ENCODE data around the gene MDFIC.

Gene MDFIC

DNA sequence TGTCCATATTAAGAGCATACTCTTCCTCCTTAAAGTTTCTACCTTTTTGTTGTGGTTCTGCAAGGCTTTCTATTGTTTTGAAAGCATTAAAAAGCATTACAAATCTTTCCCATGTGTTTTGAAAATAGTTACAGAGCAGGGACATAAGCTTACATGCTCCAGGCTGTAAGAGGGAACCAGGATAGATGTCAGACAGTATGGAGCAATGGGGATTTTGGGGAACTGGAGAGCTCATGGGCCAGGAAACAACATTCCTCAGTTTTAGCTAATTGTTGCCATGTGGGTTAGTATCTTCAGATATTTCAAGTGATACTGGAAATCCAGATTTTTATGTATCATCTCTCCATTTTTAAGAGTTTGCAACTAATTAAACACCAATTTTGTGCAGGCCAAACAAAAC is 3.5 kb downstream of the MDFIC start:
- DNase-seq (ENCODE audit: low read depth in 3 of 3, low spot score in 1 of 3) = no peak

DNA sequence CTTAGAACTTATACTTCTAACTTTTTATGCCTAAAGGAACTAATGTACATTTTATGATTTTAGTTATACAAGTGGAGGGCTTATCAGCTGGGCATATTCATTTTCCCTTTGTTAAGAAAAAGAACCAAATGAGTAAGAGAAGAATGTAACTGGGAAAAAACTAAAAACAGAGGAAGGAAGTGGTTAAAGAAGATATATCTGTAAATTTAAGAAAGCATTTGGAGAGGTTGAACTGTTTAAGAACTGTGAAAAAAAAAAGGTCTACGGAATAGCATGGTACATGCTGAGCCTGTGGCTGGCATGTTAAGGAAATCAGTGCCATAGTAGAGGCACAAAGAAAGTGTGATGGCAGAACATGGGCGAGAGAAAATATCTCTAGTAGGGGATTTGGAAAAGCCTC is 6.2 kb downstream of the MDFIC start:
- DNase-seq (ENCODE audit: low read depth in 3 of 3, low spot score in 1 of 3) = no peak

DNA sequence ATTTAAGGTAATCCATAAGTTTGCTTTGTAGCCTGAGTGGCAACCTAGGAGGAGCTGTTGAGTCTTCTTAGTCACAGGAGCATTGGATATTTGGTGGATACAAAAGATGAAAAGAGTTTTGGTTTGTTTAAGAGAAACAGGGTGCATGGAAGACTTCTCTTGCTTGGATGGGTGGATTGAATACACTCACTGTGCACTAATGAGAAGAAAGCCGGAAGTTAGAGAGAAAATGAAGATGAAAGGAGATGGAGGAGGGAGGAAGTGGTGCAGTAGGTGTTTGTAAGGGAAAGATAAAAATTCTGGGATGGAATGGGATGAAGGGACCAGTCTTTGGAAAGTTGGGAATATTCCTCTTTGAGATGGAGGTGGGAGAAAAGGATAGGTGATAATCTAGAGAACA is 7.7 kb downstream of the MDFIC start:
- DNase-seq (ENCODE audit: low read depth in 3 of 3, low spot score in 1 of 3) = no peak

DNA sequence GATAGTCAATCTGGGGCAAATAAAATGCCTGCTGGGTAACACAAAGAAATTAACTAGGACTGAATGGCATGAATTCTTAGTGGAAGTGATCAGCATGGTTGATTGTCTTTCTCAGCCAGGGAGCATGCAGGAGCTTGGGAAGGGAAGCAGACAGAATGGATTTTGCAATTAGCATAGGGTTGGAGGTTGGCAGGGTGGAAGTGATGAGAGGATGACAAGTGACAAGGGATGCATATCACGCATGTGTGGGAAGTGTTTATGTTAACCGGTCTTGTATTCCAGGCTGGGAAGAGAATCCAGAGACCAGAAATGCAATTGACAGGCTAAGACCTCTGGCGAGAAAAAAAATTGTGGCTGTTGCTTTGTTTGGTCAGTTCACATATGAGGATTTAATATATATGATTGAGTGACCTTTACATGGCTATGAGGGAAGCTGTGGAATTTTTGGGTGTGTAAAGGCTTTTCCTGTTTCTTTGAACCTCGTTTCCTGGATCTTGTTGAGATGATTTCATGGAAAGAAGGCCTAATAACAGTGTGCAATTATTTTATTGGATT is 8.3 kb downstream of the MDFIC start:
- DNase-seq (ENCODE audit: low read depth in 3 of 3, low spot score in 1 of 3) = no peak

DNA sequence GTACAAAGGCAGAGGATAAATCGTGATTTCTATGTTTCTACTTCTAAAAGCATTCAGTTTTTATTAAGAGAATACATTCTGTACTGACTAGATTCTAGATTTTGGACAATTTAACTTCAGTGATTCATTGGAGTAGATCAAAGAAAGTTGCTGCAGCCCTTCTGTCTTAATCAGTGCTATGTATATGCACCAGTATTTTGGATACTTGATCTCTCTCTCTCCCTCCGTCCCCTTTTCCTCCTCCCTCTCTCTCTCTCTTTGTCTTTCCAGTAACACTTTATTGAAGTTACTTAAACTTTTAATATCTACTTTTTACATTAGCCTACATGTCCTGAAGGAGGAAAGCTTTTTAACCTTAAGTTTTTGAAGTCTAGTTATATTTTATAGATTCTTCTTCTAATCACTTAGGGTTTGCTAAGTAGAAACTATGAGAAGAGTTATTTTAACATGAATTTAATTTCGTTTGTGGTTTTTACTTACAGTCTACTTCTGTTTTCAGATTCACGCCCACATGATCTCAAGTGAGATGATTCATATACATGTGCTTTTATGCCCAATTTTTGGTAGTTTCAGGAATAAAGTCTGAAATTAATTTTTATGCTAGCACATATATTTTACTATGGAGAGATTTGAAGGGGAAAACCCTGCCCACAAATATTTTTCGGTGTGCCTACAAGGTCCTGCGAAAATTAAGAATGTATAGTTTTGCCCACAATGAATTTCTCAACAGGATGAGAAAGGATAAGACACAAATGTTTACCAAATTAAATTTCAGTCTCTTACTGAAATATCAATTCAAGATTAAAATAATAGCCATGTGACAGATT is 9.1 kb downstream of the MDFIC start:
- DNase-seq (ENCODE audit: low read depth in 3 of 3, low spot score in 1 of 3) = no peak

DNA sequence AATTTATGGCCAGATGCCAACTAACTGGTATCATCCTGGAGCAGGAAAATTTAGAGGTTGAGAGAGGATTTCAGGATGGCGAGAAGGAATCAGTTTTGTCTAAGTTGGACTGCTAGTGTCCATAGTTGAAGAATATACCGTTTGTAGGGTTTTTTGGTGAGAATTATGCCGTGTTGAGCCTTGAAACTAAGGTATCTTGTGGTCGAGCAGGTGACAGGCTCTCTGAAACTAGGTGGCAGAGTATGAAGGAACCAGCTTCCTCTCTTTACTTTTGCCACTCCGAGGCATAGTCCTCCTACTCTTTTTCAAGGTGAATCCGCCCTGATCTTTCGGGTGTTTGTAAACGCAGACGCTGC is 9.7 kb downstream of the MDFIC start:
- no peak for DNase-seq (ENCODE audit: low read depth in 3 of 3, low spot score in 1 of 3)

DNA sequence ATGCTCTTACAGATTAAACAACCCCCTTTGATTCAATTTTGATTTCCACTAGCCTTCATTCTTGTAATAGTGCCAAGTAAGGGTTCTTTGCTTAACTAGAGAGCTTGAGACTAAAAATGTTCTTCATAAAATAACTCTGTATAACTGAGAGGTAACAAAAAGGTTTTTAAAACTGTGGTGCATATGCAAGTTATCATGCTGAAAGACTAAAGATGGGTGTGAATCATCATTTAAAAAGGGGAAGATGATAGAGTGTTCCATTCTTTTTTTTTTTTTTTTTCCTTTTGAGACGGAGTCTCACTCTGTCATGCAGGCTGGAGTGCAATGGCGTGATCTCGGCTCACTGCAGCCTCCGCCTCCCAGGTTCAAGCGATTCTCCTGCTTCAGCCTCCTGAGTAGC is 11.1 kb downstream of the MDFIC start:
- DNase-seq (ENCODE audit: low read depth in 3 of 3, low spot score in 1 of 3) = no peak

DNA sequence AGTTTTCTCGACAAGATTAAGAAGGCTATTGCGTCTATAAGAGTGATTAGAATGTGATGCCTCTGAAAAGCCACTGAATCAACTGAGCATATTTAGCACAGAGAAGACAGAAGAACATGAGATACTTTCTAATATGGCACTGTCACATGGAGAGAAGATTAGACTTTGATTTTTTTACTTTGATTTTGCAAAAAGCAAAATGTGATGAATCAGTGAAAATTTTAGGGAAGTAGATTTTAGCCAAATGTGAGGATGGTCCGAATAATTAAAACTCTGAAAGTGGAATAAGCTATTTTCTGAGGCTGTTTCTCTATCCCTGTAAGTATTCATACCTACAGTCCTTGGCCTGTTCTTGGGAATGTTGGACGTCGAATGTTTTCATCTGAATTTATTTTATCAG is 11.8 kb downstream of the MDFIC start:
- no peak for DNase-seq (ENCODE audit: low read depth in 3 of 3, low spot score in 1 of 3)

DNA sequence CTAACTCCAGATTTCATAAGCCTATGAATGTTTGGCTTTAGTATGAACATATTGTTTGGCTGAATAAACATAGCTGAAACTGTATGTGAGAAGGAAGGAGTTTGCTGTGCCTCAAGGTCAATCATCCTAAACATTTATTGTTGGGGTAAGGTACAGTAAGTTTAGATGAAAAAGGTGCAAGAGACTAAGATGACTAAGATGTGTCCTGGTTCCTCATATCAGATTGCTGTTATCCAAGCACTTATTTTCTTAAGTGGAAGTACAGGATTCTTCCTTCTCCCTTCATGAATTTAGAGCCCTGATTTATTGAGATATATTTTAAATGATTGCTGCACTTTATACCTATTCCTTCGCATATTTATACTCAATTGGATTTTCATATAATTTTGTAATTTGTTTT is 12.2 kb downstream of the MDFIC start:
- DNase-seq (ENCODE audit: low read depth in 3 of 3, low spot score in 1 of 3) = no peak

DNA sequence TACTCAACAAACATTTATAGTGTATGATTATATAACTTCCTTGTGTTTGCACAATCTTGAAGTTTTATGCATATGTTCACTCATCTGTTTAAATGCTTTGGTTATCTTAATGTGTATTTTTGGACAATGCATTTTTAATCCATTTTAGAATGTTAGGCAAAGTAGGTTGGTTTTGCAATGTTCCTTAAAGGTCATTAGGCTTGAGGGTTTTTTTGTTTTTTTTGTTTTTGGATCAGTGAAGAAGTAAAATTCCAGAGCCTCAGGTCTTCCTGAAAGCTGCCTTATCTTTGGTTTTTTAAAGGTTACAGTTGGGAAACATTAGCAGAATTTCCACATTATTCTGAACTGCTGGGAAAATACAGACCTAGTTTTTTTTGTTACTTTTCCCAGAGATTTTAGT is 12.8 kb downstream of the MDFIC start:
- no peak for DNase-seq (ENCODE audit: low read depth in 3 of 3, low spot score in 1 of 3)

DNA sequence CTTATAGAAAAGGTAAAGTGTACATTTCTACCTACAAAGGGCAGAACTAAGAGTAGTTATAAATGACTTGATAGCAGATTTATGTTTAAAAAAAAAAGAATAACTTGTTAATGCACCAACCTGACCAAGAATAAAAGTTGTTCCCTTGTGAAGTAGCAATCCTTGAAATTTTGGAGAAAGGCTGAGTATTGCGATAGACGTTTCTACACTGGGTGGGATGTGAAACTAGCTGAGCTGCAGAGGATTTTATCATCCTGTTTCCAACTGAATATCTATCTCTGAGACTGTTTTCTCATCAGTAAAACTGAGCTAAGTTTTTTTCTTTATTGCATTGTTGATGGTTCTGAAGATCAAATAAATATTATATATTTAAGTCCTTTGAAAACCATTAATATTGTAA is 14.6 kb downstream of the MDFIC start:
- no peak for DNase-seq (ENCODE audit: low read depth in 3 of 3, low spot score in 1 of 3)

DNA sequence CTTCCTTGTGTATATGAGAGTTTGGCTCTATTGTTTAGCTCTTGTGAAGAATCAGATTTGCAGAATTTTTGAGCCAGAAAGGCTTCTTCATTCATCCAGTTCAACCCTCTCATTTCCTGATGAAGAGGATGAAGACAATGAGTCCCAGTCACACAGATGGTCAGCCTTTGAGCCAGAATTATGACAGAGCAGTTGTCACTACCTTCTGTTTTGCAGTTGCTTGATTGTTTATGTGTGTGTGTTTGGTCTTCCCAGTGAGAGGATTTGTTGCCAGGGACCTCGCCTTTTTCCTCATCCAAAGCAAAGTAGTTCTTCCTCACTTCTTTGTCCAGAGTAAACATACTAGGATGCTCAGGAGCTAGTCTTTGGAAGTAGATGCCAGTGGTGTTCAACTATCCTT is 15.6 kb downstream of the MDFIC start:
- no peak for DNase-seq (ENCODE audit: low read depth in 3 of 3, low spot score in 1 of 3)

DNA sequence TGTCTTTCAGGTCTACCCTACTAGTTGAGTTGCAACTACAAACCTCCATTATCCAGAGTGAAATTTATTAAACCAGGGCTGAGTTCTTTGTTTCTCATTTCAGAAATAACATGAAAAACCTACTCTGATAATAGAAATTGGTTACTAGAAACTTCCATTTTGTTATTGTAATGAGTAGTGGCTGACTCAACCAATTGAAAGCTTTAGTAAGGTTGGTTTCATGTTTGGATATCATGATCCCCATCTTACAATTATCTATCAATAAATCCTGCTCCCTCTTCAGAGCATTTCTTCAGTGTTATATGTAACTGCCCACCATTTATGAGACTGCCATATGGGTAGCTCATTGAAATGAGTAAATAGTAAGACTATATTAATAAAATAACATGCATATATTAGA is 16.9 kb downstream of the MDFIC start:
- no peak for DNase-seq (ENCODE audit: low read depth in 3 of 3, low spot score in 1 of 3)

DNA sequence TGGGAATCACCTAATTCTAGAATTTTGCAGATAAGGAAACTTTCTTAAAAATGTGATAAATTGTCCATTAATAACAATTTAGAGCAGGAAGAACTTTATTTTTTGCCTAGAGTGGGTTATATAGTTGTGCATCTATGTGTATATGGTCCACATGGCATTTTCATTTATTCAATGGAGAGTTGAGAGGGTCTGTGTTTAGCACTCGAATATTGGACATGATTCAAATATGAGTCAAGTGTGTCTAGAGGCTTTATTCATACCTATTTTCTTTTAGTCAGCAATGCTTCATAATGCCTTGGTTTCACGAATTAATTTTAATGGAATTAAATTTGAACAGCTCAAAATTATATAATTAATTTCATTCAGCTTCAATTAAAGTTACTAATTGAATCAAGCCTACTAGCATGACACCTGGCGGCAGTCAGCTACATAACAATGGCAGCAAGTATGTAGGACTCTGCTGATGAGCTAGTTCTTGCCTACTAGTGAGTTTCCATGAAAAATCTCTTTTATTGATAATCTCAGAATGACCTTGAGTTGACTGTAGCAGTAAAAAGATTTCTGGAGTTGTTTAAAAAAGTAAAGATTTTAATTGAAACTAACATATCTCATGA is 17.7 kb downstream of the MDFIC start:
- no peak for DNase-seq (ENCODE audit: low read depth in 3 of 3, low spot score in 1 of 3)

DNA sequence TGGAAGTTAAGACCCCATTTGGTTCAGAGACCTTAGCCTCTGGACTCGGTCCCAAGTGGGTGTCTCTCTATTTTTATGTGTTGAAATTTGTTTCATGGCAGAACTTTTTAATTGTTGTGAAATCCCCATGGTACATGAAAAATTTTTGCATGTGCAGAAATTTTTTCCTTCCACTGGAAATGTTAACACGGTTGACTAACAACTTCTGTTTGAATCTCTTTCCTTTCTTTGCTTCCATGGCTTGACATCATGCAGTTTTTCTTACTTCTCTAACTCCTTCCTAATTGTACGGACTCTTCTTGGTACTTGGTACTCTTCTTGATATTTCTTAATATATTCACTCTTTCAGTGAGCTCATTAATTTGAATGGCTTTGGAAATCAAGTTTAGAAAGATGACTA is 18.3 kb downstream of the MDFIC start:
- DNase-seq (ENCODE audit: low read depth in 3 of 3, low spot score in 1 of 3) = no peak

DNA sequence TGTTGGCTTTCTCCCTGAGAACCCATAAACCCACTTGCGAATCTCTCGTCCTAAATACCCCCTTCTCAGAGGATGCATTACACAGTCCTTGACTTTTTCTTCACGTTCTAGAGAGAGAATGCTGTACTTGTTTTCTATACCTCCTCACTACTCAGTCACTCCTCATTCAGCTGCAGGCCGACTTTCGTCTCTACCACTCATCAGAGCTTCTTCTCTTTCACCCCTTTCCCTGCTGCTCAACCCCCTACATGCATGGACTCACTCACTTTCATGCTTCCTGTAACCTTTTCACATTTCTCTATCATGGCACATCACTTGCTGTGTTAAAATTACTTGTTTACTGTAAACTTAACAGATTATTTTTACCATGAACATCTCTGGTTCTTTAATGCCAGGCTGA is 19.8 kb downstream of the MDFIC start:
- no peak for DNase-seq (ENCODE audit: low read depth in 3 of 3, low spot score in 1 of 3)

DNA sequence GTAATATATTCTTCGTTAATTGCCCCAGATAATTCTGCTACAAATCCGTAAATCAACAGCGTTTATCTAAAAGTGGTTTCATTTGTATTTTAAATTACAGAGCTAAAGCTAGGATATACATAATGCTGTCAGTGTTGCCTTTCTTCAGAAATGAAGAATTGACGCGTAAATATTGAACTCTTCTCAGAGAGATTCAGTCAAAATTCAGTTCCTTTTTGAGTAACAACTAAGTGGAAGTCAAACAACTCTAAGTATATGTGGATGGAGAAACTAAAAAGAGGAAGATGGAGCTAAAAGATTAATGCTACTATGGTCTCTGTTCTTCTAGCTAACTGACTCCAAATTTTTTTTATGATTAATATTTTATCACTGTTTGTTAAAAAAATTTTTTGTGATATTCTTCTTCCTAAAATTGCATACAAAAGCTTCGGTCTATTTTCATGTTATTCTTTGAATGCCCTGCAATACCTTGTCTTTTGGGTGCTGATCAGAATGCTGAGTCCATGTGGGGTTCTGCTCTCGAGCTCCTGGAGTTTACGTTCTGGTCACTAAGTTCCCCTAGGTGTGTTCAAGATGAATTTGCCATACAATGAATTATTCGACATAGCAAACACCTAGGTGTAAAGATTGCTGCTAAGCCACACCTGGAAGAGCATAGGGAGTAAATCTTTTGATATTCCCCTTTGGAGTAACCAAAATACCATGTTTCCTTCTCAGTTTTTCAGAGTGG is 20.7 kb downstream of the MDFIC start:
- DNase-seq (ENCODE audit: low read depth in 3 of 3, low spot score in 1 of 3) = no peak

DNA sequence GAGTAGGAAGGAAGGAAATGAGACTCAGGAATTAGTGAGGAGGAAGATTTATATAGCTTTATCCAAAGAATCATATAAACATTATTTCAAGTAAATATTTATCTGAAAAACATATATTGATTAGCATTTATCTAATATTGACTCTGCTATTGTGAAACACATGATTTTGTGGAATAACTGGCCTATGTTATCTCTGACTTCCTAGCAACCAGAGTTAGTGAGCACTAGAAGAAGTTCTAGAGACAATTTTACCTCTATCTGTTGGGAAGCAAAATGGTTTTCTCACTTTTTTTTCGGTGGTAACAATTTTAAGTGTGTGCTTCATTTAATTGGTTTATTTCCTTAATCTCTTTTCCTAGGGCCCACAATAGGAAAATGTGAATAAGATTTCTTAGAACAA is 21.6 kb downstream of the MDFIC start:
- no peak for DNase-seq (ENCODE audit: low read depth in 3 of 3, low spot score in 1 of 3)

DNA sequence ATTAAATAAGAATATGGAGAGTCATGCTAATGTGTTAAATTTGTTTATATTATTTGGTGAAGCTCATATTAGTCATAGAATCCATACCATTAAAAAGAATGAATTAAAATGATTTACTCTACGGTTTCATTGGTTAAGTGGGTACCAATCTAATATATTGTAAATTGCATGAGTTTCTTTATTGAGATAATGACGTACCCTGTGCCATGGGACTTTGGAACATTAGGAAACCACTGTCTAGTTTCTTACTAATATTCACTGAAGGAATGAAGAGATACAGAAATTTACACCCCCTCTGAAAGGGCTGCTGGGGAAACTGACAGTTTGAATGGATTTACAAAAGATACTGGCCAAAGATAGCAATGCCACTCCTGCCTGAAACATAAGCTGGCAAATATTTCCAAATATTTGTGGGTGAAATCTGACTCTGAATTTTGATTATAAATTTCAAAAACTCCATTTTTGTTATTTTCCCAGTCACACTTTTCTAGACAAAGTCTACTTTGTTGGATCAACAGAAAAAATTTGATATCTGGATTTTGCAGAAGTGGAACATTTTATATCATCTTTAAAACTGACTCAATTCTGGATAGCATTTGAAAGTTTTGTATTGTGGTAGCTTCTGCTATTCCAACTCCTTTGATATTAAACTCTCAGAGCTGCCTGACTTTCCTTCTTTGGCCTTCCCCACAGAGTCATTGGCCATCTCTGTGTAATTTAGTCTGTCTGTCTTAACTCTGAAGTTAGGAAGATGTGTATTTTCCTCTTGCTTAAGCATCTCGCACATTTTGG is 22.3 kb downstream of the MDFIC start:
- no peak for DNase-seq (ENCODE audit: low read depth in 3 of 3, low spot score in 1 of 3)

DNA sequence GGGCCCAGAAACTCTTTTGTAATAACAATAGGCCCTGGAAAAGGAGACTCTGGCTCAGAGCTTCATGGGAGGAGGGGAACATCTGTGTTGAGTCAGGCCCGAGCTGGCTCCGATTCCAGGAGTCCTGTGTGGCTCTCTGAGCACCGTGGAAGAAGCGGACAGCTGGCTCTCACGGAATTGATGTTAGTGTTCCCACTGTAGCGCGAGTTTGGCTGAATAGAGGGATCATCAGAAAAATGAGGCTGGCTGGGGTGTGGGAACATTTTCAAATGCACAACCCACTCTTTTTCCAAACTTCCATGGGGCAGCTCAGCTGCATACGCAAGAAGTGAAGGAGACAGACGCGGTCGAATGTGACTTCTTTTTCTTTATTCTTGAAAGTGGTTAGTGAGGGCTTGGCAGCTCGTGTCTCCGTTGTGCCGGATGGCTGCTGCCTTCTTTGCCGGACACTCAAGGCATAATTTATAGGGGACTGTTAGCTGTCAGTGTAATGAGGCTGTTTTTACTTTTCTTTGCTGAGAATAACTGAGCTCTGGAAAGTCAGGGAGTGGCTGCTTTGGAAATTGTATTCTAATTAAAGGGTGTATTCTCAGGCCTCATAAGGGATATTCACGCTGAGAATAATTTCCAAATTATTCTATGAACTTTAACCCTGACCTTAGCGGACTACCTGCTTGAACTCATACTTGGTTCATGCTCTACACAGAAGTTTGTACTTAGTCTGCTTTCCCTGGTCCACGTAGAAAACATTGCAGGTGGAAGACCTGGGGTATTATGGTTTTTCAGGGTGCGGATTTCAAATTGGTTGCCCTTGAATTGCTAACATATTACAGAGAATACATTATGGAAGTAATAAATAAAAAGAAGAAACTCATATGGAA is 23.1 kb downstream of the MDFIC start:
- no peak for DNase-seq (ENCODE audit: low read depth in 3 of 3, low spot score in 1 of 3)

All from stimulated activated CD4-positive, alpha-beta T cell treated with anti-CD3 and anti-CD28 coated beads, TNF-alpha, amount 100 ng/mL, for 1 hour (primary cell).